ENCODE data around the gene PMEPA1.

PMEPA1 gene

DNA sequence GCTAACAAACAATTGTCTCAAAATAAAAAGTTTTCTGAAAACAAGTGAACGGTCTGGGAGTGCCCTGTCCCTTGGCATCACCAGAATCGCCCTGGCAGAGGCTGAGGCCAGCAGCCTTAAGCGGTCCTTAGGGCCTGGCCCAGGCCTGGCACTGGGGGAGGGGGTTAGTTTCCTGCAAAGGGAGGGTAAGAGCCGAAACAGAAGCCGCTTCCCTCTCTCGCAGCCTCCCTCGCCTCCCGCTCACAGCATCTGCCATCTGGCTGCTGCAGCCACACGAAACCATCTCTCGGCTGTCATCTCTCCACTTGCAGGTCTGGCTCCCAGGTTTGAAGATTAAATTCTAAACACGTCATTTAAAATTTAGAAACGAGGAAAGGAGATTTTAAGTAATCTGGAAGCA is 31.5 kb downstream of the PMEPA1 start:
- DNase-seq (ENCODE audit: low read depth, low spot score): no peak

DNA sequence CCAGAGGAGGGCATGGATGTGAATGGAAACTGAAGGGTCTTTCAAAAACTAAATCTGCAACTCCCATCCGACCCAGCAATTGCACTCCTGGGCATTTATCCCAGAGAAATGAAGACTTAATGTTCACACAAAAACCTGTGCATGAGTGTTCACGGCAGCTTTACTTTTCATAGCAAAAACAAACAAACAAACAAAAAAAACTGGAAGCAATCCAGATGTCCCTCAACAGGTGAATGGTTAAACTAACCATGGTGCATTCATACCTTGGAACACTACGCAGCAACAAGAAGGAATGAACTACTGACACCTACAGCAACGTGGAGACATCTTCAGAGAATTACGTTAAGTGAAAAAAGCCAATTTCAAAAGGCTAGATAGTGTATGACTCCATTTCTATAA is 32.2 kb downstream of the PMEPA1 start:
- DNase-seq (ENCODE audit: low read depth, low spot score): no peak

DNA sequence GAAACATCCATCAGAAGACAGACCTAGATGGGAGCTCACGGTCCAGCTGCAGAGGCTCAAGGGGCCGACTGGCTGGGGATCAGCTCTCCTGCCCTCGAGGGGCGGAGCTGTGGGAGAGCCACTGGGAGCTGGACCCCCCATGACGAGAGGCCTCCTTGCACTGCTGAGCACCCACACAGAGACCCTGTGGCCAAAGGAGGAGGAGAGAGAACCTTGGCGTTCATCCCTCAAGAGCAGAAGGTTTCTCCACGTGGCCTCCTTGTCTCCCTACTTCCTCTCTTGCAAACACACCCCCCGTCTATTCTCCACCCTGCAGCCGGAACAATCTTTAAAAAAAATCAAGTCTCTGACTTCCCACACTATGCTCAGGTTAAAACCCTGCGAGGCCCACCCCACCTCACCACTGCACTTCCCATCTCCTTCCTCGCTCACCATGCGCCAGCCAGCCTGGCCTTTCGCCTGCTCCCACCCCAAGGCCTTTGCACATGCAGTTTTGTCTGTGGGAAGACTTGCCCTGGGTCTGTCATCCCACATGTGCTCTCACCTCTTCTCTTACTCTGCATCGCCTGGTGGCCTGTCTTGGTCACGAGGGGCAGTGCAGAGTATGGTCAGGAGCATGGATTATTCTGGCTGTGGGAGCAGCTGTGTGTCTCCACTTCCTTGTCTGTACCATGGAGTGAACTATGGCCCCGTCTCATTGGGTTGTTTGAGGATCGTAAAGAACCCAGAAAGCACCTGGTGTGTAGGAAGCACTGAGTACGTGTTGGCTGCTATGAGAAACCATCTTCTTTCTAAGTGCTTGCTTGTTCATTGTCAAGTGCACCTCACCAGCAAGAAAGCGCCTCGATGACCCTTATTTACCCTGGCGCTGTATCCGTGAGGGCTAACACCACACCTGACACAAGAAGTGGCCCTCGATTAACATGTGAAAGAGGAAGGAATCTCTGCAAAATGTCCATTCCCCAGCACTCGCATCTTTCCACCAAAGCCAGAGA is 32.9 kb downstream of the PMEPA1 start:
- no peak for DNase-seq (ENCODE audit: low read depth, low spot score)

DNA sequence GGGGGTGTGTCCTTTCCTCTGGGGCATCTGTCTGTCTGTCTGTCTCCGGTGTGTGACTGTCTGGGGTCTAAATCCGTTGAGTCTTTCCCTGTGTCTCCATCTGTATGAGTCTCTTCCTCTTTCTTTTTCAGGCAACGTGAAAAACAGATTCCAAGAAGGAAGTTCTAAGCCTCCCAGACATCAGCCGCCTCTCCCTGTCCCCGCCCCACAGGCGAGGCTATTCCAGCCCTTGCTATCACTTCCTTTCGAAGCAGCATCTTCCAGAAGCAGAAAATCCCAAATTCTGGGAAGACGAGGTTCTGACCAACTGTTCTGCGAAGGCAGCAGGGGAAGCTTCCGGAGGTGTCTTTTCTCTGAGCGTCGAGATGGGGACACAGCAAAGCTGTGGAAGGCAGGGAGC is 34.0 kb downstream of the PMEPA1 start:
- DNase-seq (ENCODE audit: low read depth, low spot score): no peak

DNA sequence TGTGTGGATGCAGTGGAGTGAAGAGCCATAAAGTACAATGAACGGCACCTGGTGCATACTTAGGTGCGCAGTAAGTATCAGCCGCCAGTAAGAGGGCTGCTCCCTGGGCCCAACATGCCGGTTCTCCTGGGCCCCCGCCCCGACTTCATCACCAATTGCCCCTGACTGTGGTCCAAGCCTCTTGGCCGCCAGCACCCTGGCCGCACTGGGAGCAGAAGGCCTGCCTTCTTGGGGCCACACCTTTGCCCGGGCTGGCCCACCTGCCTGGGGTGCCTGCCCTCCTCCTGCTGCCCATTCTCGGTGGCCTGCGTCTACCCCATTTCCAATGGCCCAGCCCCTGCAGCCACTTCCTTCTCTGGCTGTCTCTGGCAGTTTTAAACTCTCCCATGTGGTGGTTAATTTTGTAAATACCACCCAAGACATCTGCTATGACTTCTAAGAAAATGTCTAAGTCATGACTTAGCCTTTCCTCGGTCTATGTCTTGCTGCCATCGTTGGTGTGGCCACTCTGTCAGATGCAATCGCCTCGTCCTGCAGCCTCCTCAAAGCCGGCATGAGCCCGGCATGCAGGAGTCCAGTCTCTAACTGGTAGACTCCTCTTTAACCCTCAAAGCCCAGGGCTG is 36.8 kb downstream of the PMEPA1 start:
- DNase-seq (ENCODE audit: low read depth, low spot score): no peak

DNA sequence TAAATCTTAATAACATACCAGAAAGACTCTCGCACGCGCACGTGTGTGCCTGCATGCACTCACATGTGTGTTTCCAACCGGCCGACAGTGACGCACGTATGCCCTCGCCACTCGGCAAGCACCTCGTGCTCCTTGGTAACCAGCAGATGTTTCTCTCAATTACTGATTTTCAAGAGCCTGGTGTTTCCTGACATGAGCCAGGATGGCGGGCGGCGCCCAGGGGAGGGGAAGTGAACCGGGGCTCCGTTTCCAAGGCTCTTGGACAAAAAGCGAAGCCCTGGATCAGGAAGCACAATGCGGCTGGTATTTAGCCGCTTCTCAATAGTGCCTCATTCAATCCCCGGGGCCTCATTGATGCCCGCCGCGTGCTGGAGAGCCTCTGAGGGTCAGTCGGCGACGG is 37.7 kb downstream of the PMEPA1 start:
- peak; percentile 68 for DNase-seq (ENCODE audit: low read depth, low spot score)

DNA sequence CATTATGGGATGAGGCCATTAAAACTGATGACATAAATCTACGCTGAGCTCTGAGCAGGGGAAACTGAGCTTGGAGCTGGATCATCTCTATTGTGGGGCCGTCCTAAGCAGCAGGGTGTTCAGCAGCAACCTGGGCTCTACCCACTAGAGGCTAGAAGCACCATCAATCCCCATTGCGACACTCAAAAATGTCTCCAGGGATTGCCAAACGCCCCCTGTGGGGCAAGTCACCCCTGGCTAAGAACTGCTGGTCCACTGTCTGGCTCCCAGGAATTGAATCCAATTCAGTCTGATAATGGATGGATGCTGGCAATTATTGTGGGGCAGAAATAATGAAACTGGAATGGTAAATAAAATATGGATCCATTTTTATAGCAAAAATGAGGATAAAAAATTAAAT is 38.2 kb downstream of the PMEPA1 start:
- DNase-seq (ENCODE audit: low read depth, low spot score): no peak

DNA sequence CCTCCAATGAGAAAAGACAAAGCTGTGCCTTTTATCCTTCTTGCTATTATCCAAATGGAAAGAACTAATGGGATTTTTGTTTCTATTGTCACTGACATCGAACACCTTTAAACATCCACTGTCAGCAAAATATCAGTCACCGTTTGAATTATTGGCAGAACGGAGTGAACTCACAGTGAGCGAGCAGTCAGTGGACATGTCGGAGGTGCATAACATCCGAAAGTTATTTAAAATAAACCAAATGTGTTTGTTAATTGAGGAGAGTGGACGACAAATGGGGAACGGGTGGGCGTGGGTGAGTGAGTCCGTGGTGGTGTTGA is 38.8 kb downstream of the PMEPA1 start:
- no peak for DNase-seq (ENCODE audit: low read depth, low spot score)

DNA sequence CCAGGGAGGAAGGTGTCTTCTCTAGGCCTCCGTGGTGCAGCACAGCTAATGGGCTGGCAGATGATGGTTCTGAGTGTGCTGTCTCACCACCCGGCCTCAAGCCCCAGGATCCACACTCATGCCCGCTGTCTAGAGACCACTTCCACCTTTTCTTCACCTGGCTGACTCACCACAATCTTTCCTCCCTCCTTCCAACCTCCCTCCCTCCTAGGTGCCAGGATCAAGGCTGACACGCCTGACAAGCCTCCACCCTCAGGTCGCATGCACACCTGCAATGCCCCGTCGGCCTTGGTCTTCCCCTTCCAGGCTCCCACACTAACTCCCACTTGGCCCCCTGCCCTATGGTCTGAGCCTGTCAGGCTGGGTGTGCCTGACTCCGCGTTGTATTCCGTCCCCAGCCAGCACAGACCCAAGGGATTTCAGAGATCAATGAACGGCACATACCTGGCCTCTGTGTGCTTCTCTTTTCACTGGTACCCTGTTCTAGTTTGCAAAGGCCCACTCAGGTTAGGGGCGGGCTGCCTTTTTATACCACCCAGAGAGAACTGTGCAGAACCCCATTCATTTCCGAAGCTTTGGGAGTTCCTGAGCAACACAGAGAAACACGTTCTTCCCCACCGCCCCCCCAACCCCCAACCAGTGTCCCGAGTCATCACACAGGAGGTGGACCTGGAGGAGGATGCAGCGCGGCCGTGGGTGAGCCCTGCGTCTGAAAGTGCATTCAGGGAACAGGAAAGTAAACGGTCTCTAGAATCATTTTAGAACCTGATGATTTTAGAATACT is 39.3 kb downstream of the PMEPA1 start:
- DNase-seq (ENCODE audit: low read depth, low spot score): no peak

DNA sequence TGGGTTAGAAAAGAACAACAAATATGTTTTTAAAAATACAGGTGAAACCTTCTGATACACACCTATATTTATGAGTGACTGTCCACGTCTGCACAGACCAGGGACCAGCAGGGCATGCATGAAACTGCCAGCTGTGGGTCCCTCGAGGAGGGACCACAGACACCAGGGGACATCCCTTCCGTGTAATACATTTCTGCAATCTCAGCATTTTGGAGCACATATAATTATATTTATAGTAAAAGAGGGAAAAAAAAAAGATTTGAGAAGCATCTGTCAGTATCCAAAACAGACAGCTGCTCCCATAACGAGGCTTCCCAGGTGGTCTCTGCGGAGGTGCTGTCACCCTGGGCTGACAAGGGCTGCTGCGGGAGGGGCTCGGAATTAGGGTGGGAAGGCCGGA is 40.2 kb downstream of the PMEPA1 start:
- DNase-seq (ENCODE audit: low read depth, low spot score): no peak

DNA sequence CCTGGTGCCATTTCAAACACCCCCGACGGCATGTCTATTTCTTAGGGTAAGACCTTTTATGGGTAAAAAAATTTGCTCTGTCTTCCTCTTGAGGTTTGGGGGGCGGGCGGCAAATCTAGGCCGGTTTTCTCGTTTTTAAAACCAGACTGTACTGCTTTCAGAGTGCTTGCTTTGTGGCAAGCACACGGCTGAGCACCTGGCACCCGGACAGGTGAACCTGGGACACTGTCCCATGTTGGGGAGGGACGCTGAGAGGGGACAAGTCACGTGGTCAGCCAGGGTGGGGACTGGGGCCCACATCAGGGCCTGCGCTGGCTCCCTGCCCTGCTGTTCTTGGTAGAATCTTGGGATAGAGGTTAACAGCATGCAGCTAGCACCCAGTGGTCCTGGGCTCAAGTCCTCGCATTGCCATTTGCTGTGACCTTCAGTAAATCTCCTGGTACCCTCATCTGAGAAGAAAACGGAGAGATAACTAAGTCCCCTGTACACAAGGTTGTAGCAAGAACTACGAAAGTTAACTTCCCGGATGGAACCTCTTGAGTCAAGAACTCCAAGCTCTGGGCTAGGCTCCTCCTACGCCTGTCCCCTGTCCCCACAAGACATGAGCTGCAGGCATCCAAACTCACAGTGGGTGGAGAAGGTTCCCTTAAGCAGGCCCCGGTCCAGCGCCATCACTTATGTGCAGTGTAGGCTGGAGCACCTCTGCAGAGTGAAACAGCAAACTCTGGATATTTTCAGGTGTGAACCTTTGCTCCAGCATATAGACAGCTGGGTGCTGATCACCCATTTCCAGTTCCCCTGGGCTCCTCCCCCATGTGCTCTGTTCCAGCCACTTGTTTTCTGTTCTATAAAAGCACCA is 41.7 kb downstream of the PMEPA1 start:
- DNase-seq (ENCODE audit: low read depth, low spot score): no peak

DNA sequence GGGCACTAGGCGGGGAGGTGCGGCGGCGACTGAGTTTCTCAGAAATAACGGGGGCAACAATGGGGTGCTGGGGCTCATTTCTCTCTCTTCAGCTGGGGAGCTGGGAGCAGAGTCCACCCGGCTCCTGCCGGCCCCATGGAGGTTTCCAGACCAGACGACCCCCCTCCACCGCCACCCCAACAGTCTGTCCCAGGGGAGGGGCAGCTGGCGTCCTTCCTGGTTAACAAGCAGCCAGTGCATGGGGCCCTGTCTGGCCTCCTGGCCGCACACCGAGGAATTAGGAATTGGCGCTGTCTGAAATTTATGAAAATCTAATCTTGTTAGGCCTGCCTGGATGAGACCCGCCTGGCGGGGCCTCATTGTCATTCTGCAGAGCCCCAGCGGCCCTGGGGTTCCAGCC is 42.4 kb downstream of the PMEPA1 start:
- no peak for DNase-seq (ENCODE audit: low read depth, low spot score)

DNA sequence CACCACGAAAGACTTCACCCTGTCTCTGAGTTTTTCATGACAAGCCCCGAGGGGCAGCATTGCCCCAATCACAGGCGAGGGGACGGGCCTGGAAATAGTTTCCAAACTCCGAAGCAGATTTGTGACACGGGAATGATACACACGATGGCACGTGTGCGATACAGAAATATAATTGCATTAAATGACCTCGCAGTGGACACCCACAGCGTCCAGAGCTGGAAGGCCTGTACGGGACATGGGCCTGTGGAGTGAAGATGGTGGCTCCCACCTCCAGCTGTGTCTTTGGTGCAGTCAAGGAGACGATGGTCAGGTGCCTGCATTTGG is 43.0 kb downstream of the PMEPA1 start:
- DNase-seq (ENCODE audit: low read depth, low spot score): no peak

DNA sequence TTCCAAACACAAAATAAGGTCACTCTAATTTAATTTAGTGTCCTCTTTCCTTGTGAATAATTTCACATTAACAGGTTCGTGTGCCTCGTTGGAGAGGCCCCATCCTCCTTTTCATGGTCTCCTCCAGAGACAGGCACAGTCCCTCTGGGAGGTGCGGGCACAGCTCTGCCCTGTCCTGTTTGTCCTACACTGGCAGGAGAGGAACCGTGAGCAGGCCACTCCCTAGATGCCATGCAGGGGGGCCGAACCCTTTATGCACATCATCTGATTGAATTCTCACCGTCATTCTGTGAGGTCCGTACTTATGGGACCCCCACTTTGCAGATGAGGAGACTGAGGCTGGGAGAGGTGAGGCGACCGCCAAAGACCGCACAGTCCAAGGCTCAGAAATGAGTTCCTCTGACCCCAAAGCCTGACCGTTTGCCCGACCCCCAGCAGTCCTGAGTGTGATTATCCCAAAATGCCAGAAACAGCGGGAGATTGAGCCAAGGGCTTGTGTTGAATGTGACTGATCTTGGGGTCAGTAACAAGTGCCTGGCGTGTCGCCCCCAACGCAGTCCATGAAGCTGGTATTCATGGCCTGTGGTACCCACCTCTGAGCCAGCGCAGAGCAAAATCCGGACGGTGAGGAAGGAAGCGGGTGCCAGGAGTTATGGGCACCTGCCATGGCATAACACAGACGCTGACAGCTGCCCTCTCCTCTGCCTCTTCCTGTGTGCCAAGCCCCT is 43.5 kb downstream of the PMEPA1 start:
- no peak for DNase-seq (ENCODE audit: low read depth, low spot score)

DNA sequence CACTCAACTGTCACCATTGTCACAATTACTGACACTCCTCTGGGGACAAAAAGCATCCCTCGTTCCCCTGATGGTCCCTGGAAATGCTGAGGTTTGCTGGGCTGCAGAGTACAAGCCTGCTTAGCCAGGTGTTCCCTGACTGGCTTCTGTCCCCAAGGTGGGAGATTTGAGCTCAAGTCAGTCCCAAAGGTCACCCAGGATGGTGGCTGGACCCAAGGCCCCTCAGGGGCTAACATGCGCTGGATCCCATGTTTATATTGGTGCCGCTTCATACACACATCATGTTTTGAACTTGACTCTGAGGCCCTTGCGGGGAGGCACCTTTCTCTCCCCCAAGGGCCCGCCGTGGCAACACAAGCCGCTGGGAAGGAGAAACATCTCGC is 44.2 kb downstream of the PMEPA1 start:
- DNase-seq (ENCODE audit: low read depth, low spot score): no peak

DNA sequence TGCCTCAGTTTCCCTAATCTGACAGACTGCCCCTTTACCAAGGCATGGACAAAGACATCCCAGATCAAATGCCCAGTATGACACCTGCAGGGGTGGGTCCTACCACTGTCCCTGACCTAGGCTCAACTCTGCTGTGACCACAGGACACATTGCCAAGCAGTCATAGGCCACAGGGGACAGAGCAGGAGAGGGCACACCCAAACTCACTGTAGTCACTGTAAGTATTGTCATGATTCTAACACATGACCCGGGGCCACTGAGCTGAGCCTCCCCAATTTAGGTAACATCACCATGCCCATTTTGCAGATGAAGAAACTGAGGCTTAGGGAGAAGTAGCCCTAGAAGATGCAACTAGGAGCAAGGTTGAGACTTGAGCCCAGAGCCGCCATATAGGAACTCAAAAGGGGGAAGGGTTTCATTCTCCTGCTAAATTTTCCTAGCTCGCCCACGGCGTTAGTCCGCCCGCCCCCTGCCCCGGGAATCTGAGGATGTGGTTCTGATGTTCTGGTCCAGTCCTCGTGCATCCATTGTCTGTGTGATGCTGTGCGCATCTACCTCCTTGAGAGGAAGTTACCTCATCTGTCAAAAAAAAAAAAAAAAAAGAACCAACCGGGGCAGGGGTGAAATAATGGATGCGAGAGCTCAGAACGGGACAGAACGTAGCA is 44.8 kb downstream of the PMEPA1 start:
- no peak for DNase-seq (ENCODE audit: low read depth, low spot score)

DNA sequence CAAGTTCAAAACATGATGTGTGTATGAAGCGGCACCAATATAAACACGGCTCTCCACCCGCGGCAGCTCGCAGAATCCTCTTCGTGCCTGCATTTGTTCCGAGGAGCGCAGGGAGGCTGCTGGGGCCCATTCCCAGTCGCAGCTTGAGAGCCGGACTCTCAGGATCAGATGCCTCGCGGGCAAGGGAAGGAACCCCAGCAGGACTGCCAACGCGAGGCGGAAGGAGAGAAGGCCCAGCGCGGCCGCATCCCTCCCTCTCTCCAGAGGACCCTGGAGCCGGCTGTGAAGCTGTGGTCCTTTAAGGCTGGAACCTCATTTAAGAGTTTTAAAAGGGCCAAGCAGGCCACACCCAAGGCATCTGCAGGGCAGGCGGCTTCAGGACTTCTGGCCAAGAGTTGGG is 45.3 kb downstream of the PMEPA1 start:
- no peak for DNase-seq (ENCODE audit: low read depth, low spot score)

DNA sequence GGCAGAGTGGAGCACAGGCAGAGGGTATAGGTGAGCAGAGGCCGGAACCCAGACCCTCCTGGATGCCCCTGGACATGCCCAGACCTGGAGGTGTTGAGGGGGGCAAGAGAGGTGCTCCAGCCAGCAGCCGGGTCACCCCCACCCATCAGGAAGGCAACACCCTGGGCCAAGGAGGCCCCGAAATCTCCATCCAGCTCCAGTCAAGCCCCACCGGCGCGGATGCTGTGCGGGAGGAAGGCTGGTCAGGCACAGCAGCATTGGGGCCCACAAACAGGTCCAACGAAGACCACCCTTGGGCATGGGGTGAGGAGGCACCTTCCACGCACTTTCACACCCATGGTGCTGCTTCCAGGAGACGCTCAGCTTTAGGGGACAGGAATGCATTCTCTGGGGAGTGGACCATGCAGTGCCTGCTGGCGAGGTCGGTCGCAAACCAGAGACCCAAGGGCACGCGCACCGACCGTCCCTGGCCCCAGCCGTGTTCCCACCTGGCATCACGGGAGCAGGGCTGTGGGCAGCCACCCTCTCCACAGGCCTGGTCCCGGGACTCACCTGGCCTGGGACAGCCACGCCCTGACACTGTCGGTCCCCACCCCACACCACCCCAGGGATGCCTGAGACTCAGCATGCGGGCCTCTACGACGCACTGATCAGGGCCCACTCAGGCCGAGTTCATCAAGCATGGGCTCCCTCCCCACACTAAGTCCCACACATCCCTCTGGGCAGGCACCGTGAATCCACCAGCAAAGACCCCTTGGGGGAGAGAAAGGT is 45.9 kb downstream of the PMEPA1 start:
- DNase-seq (ENCODE audit: low read depth, low spot score): no peak

DNA sequence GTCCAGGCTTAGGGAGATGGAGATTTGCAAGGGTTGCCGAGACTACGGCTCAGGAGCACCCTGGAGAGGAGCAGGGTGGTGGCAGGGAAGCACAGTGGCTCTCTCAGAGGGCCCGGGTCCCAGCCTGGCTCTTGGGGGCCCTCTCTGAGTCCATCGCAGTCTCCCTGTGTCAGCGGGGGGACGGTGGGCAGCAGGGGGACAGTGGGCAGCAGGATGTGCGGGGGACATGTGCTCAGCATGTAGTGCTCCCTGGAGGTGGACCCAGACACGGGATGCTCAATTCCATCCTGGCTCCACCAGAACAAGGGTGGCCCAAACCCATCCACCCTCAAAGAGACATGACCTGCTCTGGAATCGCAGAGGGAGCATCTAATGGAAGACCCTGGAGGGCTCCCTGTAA is 46.6 kb downstream of the PMEPA1 start:
- DNase-seq (ENCODE audit: low read depth, low spot score): no peak

Data from astrocyte of the hippocampus (primary cell).